NK-92 (cell line): ENCODE measurements around the gene HERC4.
"Not testable (repeated sequence)": the region's sequence is repeated elsewhere in the genome, so short reads cannot be mapped to it uniquely, and the experiment has no call there.

Experiments
- DNase-seq: peaks from one replicate; lab custom pipeline; 2025; ENCODE audit not compliant: unreplicated experiment; lab: John Stamatoyannopoulos, UW

HERC4 gene

GRCh38 chr10:68092512-68092911, 17.4 kb upstream of the HERC4 start:
- no peak for DNase-seq

GRCh38 chr10:68090586-68090985, 15.5 kb upstream of the HERC4 start:
- no peak for DNase-seq

GRCh38 chr10:68088740-68089139, 13.7 kb upstream of the HERC4 start:
- no peak for DNase-seq

- no peak for DNase-seq
Observed at GRCh38 chr10:68087685-68088401, 12.8 kb upstream of the HERC4 start.

- no peak for DNase-seq
Observed at GRCh38 chr10:68086910-68087684, 12.0 kb upstream of the HERC4 start.

GRCh38 chr10:68086011-68086410, 10.9 kb upstream of the HERC4 start:
- DNase-seq = no peak

- DNase-seq = no peak
Observed at GRCh38 chr10:68084469-68084868, 9.4 kb upstream of the HERC4 start.

GRCh38 chr10:68083953-68084352, 8.9 kb upstream of the HERC4 start:
- no peak for DNase-seq

- no peak for DNase-seq
Observed at GRCh38 chr10:68082872-68083271, 7.8 kb upstream of the HERC4 start.

- DNase-seq = no peak
Observed at GRCh38 chr10:68081916-68082315, 6.8 kb upstream of the HERC4 start.

- no peak for DNase-seq
Observed at GRCh38 chr10:68080853-68081431, 5.9 kb upstream of the HERC4 start.

- no peak for DNase-seq
Observed at GRCh38 chr10:68079434-68079833, 4.4 kb upstream of the HERC4 start.

GRCh38 chr10:68077026-68077425, 1.9 kb upstream of the HERC4 start:
- DNase-seq = no peak

- DNase-seq = not testable (repeated sequence)
Observed at GRCh38 chr10:68076081-68076480, 998 bp upstream of the HERC4 start.

- no peak for DNase-seq
Observed at GRCh38 chr10:68075550-68076004, 494 bp upstream of the HERC4 start.

GRCh38 chr10:68074031-68074774, 880 bp downstream of the HERC4 start:
- DNase-seq = no peak

- no peak for DNase-seq
Observed at GRCh38 chr10:68073631-68074030, 1.5 kb downstream of the HERC4 start.

- no peak for DNase-seq
Observed at GRCh38 chr10:68067508-68067907, 7.6 kb downstream of the HERC4 start.

- no peak for DNase-seq
Observed at GRCh38 chr10:68067029-68067428, 8.1 kb downstream of the HERC4 start.

- DNase-seq = no peak
Observed at GRCh38 chr10:68053553-68053952, 21.5 kb downstream of the HERC4 start.

GRCh38 chr10:68052463-68052862, 22.6 kb downstream of the HERC4 start:
- DNase-seq = no peak
